Aorta (tissue), 5 donors: ENCODE results near the gene ZNF580. TPM values are rescaled to one million over a fixed set of nuclear protein-coding genes. Genes with fewer than 3 reads are reported as not detected.

ENCODE experiments used
- ATAC-seq: fragments of 200-7000 bp; cut with Tn5 transposase; one replicate; pipeline ENCODE4 v1.9.1; 2022; ENCODE audit warnings: moderate library complexity; ENCODE audit not compliant: low FRiP score
- DNase-seq, 2 donors: peaks; one replicate each; pipeline ENCODE4 v3.0.0-alpha.2; 2020
- H3K27ac ChIP-seq, 2 donors: one replicate each; pipeline ENCODE4 v1.5.1; 2013; ENCODE audit warnings: low read length in 2 of 2, mild to moderate bottlenecking in 2 of 2, moderate library complexity in 2 of 2, control low read depth in 1 of 2, inconsistent platforms in 1 of 2, low read depth in 1 of 2
- H3K27me3 ChIP-seq, 2 donors: one replicate each; pipeline ENCODE4 v1.6.1; 2013; ENCODE audit warnings: control low read depth in 1 of 2, low read length in 1 of 2, mild to moderate bottlenecking in 1 of 2, moderate library complexity in 1 of 2; ENCODE audit not compliant: insufficient read depth in 2 of 2, control insufficient read depth in 1 of 2
- H3K36me3 ChIP-seq, 2 donors: one replicate each; pipeline ENCODE4 v1.6.1; 2013; ENCODE audit warnings: control low read depth in 1 of 2, low read length in 1 of 2, mild to moderate bottlenecking in 1 of 2; ENCODE audit not compliant: insufficient read depth in 2 of 2, control insufficient read depth in 1 of 2
- H3K4me1 ChIP-seq, 2 donors: one replicate each; pipeline ENCODE4 v1.6.1; 2013; ENCODE audit warnings: low read length in 2 of 2, control low read depth in 1 of 2, mild to moderate bottlenecking in 1 of 2, moderate library complexity in 1 of 2; ENCODE audit not compliant: insufficient read depth in 2 of 2, control insufficient read depth in 1 of 2
- H3K4me3 ChIP-seq, 2 donors: one replicate each; pipeline ENCODE4 v1.5.1; 2013; ENCODE audit warnings: low read length in 2 of 2, control low read depth in 1 of 2, mild to moderate bottlenecking in 1 of 2
- H3K9me3 ChIP-seq: one replicate; pipeline ENCODE4 v1.6.1; 2013; ENCODE audit warnings: mild to moderate bottlenecking, low read length; ENCODE audit not compliant: control insufficient read depth
- WGBS, 2 donors: extraction: QIAGEN DNeasy Blood & Tissue Kit; methylation state at CpG; one replicate each; pipeline ENCODE4 v1.1.7; 2013; 5-methylcytosine and 5-hydroxymethylcytosine counted together
- intact Hi-C, 2 donors: fragments of 100-400 bp; cut with DNase I; formaldehyde crosslinking; loops; one replicate each; pipeline versions ENCODE4 v1.14.2 to v1.15.0; 2022
- long read RNA-seq, 2 donors: library from polyadenylated mRNA; unstranded; transcript quantifications; one replicate each; pipeline ENCODE4 v2.0.0, GENCODE V29; 2020 to 2021
- polyA plus RNA-seq, 2 donors: library from polyadenylated mRNA; stranded (reverse); fragments of 200-250 nt; gene quantifications; one replicate each; pipeline ENCODE4 v1.2.3, GENCODE V29; 2013
- total RNA-seq, 2 donors: library from RNA; stranded (reverse); fragmentation: NEBNext Ultra II Directional; extraction: Animal tissue kit (Norgen Biotek cat#: 25700); gene quantifications; one replicate each; pipeline ENCODE4 v1.2.1, GENCODE V29; 2021
- donor health status: healthy with polysubstance abuse.
- donor health status: Bipolar disorder and iron deficiency.
- donor health status: DM: no; HTN: no; CAD: no.
- donor health status: DM: no; HTN: no; CAD: no.
- donor health status: DM: yes; HTN: yes; CAD: no.

ZNF580 gene
- total RNA-seq (10 to 100 TPM; 42.9 to 43.7 TPM), polyA plus RNA-seq (10 to 100 TPM; 13.3 to 79.6 TPM)
- long read RNA-seq, donor 1, transcript ZNF580-202 (1 exons, 1,707 nt), result minor isoform, 7 of 15 reads
- long read RNA-seq, donor 1, transcript ZNF580-201 (2 exons, 1,261 nt), result major isoform, 8 of 15 reads
- long read RNA-seq, donor 1, partial matches to known transcripts, result 0 of 15 reads
- long read RNA-seq, donor 1, other reads (novel, unspliced or antisense), result 0 of 15 reads
- long read RNA-seq, donor 2, transcript ZNF580-201 (2 exons, 1,261 nt), result major isoform, 7 of 9 reads
- long read RNA-seq, donor 2, partial matches to known transcripts, result 0 of 9 reads
- long read RNA-seq, donor 2, other reads (novel, unspliced or antisense), result 0 of 9 reads

DNA sequence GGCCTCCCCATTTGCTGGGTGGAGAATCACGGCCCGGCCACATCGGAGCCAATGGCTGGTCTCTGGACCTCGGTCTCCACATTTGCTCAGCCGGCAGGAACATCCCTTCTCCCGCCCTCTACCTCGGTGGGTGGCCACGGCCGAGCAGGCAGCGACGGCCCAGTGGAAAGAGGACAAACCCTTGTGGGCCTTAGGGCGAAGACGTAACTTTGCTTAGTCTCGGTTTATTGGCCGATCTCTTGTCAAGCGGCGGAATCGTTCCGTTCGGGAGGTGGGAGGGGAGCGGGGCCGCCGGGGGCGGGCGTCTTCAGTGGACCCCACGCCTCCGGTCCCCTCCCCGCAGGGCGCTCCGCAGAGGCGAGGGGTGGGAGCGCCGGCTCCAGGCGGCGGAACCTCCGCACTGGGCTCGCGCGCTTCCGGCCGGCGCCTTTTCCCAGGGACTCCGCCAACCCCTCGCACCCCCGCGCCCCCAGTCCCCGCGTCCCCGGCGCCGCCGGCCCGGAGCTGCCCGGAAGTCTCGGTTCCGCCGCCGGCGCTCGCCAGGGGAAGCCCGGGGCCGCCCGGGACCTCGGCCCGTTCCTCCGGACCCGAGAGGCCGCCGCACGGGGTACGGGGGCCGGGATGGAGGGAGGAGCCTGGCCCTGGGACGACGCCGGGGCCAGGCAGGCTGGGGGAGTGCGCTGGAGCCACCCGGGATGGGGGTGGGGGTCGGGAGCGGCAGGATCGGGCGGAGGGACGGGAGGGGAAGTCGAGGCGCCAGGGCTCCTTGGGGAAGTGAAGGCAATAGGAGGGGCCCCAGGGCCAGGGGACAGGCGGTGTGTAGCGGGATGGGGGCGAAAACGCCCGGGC, at the start of gene ZNF580:
ZNF580 (plus strand) TSS at position 426 of the 849 bp plus-strand sequence. CDS start 1,507 bp downstream, outside the sequence.
- DNase-seq (peak; percentile 78 to 90), ATAC-seq (peak; percentile 82)
- no peaks in the 10 kb centered on the region for H3K36me3 ChIP-seq
- H3K4me1 ChIP-seq, result peaks cover 0 to 3% of the 10 kb centered on the region in 2 donors
- intact Hi-C loops, result no loop called here
- H3K27me3 ChIP-seq, result no peaks in the 10 kb centered on the region
- WGBS, 2 donors, result 1% methylated on average over 65 to 89 of the region's 89 CpGs
- peak within 1 kb of the TSS; percentile 66 to 89 for H3K4me3 ChIP-seq
- peak within 1 kb of the TSS; percentile 58 to 59 for H3K27ac ChIP-seq
- H3K9me3 ChIP-seq, result no peaks in the 10 kb centered on the region

DNA sequence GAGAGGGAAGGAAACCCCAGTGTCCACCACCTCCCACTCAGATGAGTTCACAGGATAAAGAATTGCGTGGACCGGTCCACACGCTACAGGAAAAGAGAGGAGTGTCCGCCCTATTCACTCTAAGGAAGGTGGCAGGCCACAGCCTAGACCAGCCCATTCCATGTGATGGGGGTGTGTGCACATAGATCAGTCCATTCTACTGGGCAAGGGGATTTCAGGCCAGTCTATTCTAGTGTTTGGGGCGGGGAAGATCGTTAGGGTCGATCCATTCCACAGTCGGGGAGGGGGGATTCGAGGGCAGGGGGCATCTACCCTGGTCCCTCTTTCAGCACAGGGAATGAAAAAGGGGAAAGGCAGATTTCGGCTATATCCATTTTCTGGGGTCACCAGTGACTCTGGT, 49.2 kb upstream of the ZNF580 start:
- H3K9me3 ChIP-seq, result no peaks in the 10 kb centered on the region
- no peak overlapping the region for H3K4me3 ChIP-seq
- peaks cover 0 to 3% of the 10 kb centered on the region in 2 donors for H3K36me3 ChIP-seq
- no peak overlapping the region for H3K27ac ChIP-seq
- ATAC-seq (no peak), DNase-seq (no peak)
- H3K27me3 ChIP-seq, result no peaks in the 10 kb centered on the region
- intact Hi-C loops, result no loop called here
- 82 to 86% methylated on average over 10 of the region's 10 CpGs for WGBS, 2 donors
- H3K4me1 ChIP-seq, result no peaks in the 10 kb centered on the region

DNA sequence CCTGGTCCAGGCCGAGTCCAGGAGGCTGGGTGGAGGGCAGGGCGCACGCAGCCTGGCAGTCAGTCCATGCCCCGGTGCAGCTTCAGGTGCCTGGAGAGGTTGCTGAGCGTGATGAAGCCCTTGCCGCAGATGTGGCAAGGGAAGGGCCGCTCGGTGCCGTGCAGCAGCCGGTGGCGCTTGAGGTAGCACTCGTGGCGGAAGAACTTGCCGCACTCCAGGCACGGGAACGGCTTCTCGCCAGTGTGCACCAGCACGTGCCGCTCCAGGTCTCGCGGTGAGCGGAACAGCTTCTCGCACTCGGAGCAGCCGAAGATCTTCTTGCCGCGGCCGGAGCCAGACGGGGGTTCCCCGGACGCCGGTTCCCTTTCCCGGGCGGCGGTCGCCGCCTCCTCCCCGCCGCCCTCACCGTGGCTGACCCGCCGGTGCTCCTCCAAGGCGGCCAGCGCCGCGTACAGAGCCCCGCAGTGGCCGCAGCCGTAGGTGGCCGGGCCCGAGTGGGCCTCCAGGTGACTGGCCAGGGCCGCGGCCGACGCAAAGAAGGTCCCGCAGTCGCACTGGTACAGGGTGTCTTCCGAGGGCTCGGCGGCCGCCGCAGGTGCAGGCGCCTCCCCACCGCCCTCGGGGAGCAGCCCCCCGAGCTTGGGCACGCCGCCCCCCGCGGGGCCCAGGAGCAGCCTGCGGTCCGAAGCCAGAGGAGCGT, 48.3 kb upstream of the ZNF580 start:
- H3K4me1 ChIP-seq, result no peaks in the 10 kb centered on the region
- 83 to 85% methylated on average over 56 to 73 of the region's 73 CpGs for WGBS, 2 donors
- H3K27me3 ChIP-seq, result no peaks in the 10 kb centered on the region
- H3K27ac ChIP-seq, result no peak overlapping the region
- DNase-seq (no peak), ATAC-seq (no peak)
- H3K9me3 ChIP-seq, result no peaks in the 10 kb centered on the region
- no peak overlapping the region for H3K4me3 ChIP-seq
- peaks cover 0 to 3% of the 10 kb centered on the region in 2 donors for H3K36me3 ChIP-seq
- intact Hi-C loops, result no loop called here

- peaks cover 0 to 3% of the 10 kb centered on the region in 2 donors for H3K36me3 ChIP-seq
- ATAC-seq, result no peak
- H3K27ac ChIP-seq, result no peak overlapping the region
- H3K4me1 ChIP-seq, result no peaks in the 10 kb centered on the region
- no peaks in the 10 kb centered on the region for H3K9me3 ChIP-seq
- DNase-seq, result no peak
- intact Hi-C loops, result no loop called here
- H3K4me3 ChIP-seq, result no peak overlapping the region
- 77 to 78% methylated on average over 66 to 68 of the region's 68 CpGs for WGBS, 2 donors
- H3K27me3 ChIP-seq, result no peaks in the 10 kb centered on the region
Measured at GRCh38 chr19:55593096-55593772, 47.6 kb upstream of the ZNF580 start.

DNA sequence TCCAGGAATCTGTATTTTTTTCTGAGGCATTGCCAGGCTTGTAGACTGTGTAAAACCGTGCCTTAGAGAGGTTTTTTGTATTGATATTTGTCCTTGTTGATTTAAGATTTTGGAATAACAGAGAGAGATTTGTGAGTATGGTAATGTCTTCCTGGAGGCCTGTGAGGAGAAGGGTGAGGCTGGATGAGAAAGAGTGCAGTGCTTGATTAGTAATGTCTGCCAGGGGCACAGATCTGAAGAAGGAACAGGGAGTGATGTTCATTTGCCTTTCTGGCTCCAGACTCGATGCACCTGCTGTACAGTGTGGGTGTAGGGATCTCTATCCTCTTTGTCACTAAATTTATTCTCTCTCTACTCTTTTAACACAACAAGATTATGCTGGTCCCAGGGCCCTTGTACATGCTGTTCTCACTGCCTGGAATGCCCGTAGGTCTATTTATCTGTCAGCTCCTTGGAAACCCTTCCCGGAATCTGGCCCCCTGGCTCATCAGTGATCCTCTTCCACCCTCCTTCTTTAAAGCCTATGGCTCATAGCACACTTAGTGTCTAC, 45.7 kb upstream of the ZNF580 start:
- Histone ChIP-seq H3K27me3 (no peaks in the 10 kb centered on the region), H3K4me1 (no peaks in the 10 kb centered on the region), H3K4me3 (no peak overlapping the region), H3K27ac (no peak overlapping the region), H3K9me3 (no peaks in the 10 kb centered on the region), H3K36me3 (peaks cover 0 to 3% of the 10 kb centered on the region in 2 donors)
- intact Hi-C loops, result no loop called here
- ATAC-seq, result no peak
- DNase-seq, result no peak
- WGBS, 2 donors, result 89% methylated on average over 4 of the region's 4 CpGs

DNA sequence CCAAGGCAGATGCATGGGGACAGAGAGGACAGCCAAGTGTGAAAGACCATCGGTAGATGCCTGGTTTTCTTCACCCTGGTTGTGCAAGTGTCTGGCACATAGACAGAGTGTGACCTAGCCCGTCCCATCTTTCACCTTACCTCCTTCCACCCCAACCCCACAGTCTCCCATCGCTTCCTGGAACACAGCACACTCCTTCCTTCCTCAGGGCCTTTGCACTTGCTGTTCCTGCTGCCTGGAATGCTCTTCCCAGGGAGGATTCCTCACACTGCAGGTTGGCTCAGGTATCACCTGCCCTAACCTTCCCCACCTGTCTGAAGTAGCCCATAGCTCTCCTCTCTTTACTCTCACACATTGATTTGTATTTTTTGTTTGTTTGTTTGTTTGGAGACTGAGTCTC, 44.5 kb upstream of the ZNF580 start:
- no peak for ATAC-seq
- intact Hi-C loops, result no loop called here
- no peaks in the 10 kb centered on the region for H3K4me1 ChIP-seq
- H3K36me3 ChIP-seq, result peaks cover 0 to 3% of the 10 kb centered on the region in 2 donors
- no peaks in the 10 kb centered on the region for H3K9me3 ChIP-seq
- 92 to 94% methylated on average over 3 of the region's 3 CpGs for WGBS, 2 donors
- no peak overlapping the region for H3K27ac ChIP-seq
- no peaks in the 10 kb centered on the region for H3K27me3 ChIP-seq
- no peak overlapping the region for H3K4me3 ChIP-seq
- DNase-seq, result no peak

- no peak overlapping the region for H3K27ac ChIP-seq
- DNase-seq (peak in 1 of 2 donors; percentile 78), ATAC-seq (no peak)
- peaks cover 0 to 3% of the 10 kb centered on the region in 2 donors for H3K36me3 ChIP-seq
- H3K4me1 ChIP-seq, result no peaks in the 10 kb centered on the region
- no peak overlapping the region for H3K4me3 ChIP-seq
- intact Hi-C loops, result no loop called here
- no peaks in the 10 kb centered on the region for H3K9me3 ChIP-seq
- H3K27me3 ChIP-seq, result no peaks in the 10 kb centered on the region
- WGBS, 2 donors, result 91 to 96% methylated on average over 26 to 30 of the region's 30 CpGs
Measured at GRCh38 chr19:55597501-55597921, 43.3 kb upstream of the ZNF580 start.

DNA sequence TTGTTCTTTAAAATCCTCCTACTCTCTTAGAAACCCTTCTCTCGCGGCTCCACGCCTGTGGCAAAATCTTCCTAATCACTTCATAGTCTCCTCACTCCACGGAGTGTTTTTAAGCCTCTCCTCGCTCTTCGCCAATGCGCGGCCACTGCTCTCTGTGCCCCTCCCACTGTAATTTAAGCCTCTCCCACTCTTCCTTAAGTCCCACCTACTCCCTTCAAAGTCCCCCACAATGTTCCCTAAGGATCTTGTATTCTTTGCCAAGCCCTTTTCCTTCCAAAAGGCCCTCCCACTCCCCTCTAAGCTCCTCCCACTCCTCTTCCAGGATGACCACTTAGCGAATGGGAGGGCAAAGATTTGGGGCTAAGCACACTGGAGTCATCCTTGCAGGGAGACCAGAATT, 42.8 kb upstream of the ZNF580 start:
- ATAC-seq, result no peak
- WGBS, 2 donors, result 74 to 88% methylated on average over 9 of the region's 9 CpGs
- Histone ChIP-seq H3K27ac (no peak overlapping the region), H3K36me3 (peaks cover 0 to 3% of the 10 kb centered on the region in 2 donors), H3K4me1 (no peaks in the 10 kb centered on the region), H3K9me3 (no peaks in the 10 kb centered on the region), H3K27me3 (no peaks in the 10 kb centered on the region), H3K4me3 (no peak overlapping the region)
- DNase-seq, result no peak
- intact Hi-C loops, result no loop called here
